Heart left ventricle (tissue), 16 donors: Measurements from ENCODE around the gene SMPD3. TPM values are rescaled to one million over a fixed set of nuclear protein-coding genes. Genes with fewer than 3 reads are reported as not detected.

Experiments
- ATAC-seq, 4 donors: fragments of 200-7000 bp; cut with Tn5 transposase; one replicate each; pipeline ENCODE4 v1.9.1; 2020 to 2022; ENCODE audit warnings: moderate library complexity in 4 of 4, mild to moderate bottlenecking in 3 of 4, moderate number of reproducible peaks in 1 of 4
- DNase-seq, 5 donors: peaks; one replicate each; pipeline ENCODE4 v3.0.0-alpha.2; 2020
- H3K27ac ChIP-seq, 12 donors: fragments of 200-600 bp; sonication (generic) in 4 of 12; one replicate each; pipeline versions ENCODE4 v1.5.0 to v1.8.0; 2016 to 2022; ENCODE audit warnings: mild to moderate bottlenecking in 2 of 12
- H3K27me3 ChIP-seq, 9 donors: fragments of 200-600 bp; sonication (generic) in 2 of 9; one replicate each; pipeline versions ENCODE4 v1.5.1 to v1.8.0; 2016 to 2022; ENCODE audit warnings: mild to moderate bottlenecking in 3 of 9
- H3K36me3 ChIP-seq, 9 donors: fragments of 200-600 bp; sonication (generic) in 2 of 9; one replicate each; pipeline versions ENCODE4 v1.5.0 to v1.8.0; 2018 to 2022; ENCODE audit warnings: mild to moderate bottlenecking in 2 of 9
- H3K4me1 ChIP-seq, 12 donors: fragments of 200-600 bp; sonication (generic) in 4 of 12; one replicate each; pipeline versions ENCODE4 v1.5.0 to v1.8.0; 2016 to 2022; ENCODE audit warnings: mild to moderate bottlenecking in 3 of 12
- H3K4me3 ChIP-seq, 12 donors: fragments of 200-600 bp; sonication (generic) in 4 of 12; one replicate each; pipeline versions ENCODE4 v1.5.0 to v1.8.0; 2017 to 2022; ENCODE audit warnings: mild to moderate bottlenecking in 9 of 12, moderate library complexity in 4 of 12
- H3K9me3 ChIP-seq, 12 donors: fragments of 200-600 bp; sonication (generic) in 4 of 12; one replicate each; pipeline versions ENCODE4 v1.5.0 to v1.8.0; 2016 to 2022; ENCODE audit warnings: mild to moderate bottlenecking in 1 of 12
- POLR2A ChIP-seq, 2 donors: fragments of 450-650 bp; IDR thresholded peaks; one replicate each; pipeline ENCODE4 v1.6.1; 2017; ENCODE audit warnings: antibody characterized with exemption in 2 of 2, mild to moderate bottlenecking in 2 of 2, moderate library complexity in 2 of 2
- WGBS, 4 donors: extraction: QIAGEN DNeasy Blood & Tissue Kit in 2 of 4; methylation state at CpG; one replicate each; pipeline versions ENCODE4 v1.1.5 to v1.1.7; 2013 to 2018; 5-methylcytosine and 5-hydroxymethylcytosine counted together
- intact Hi-C, 10 donors: fragments of 100-400 bp; cut with DNase I; formaldehyde crosslinking; loops; one replicate each; pipeline versions ENCODE4 v1.11.1 to v1.14.2; 2022
- polyA plus RNA-seq, 2 donors: library from polyadenylated mRNA; stranded (reverse); fragments of 200-250 nt; gene quantifications; one replicate each; pipeline ENCODE4 v1.2.3, GENCODE V29; 2013
- total RNA-seq, 9 donors: library from RNA; depleted of rRNA in 2 of 9; stranded (reverse); fragments of >200 nt in 2 of 9; fragmentation: NEBNext Ultra II Directional in 3 of 9; extraction: Animal tissue kit (Norgen Biotek cat#: 25700) in 3 of 9; gene quantifications; one replicate each; pipeline versions ENCODE4 v1.1.0 to v1.2.4, GENCODE V29; 2016 to 2023
- TF ChIP-seq, protein P1 (sequence below), 12 donors: fragments of 200-600 bp; sonication (generic) in 4 of 12; IDR thresholded peaks; one replicate each; pipeline versions ENCODE4 v1.5.0 to v1.8.0; 2018 to 2022; ENCODE audit warnings: antibody characterized with exemption in 12 of 12, mild to moderate bottlenecking in 5 of 12
- donor health status: ischemic (EF 13 %, LVEDD 7.1; RV severe dilation, severe dysfunction).
- donor health status: healthy with polysubstance abuse.
- donor health status: DM: no; HTN: yes; CAD: no.
- donor health status: DM: no; HTN: no; CAD: no.
- donor health status: ischemic (EF 25% LVEDD 6.9; RV normal size, moderate dysfunction).
- donor health status: ischemic (EF 25% LVEDD 5.7; RV mildly dilated, moderate dysfunction).
- donor health status: healthy.
- donor health status: DM: yes; HTN: yes; CAD: no.
- donor health status: ischemic (EF 35%, LVEDD 5.7; RV mildly dilated, moderate dysfunction).
- donor health status: nonischemic (EF 11% LVEDD 7.7; RV severe dilation, severe dysfunction).
- donor health status: DM: yes; HTN: yes; CAD: no.
- donor health status: PGD.
- donor health status: ischemic (EF 29% LVEDD 5.4; RV normal size, mild dysfunction).
- donor health status: nonischemic (EF 23%, LVEDD 6.1; RV moderate dilation, normal function).

The SMPD3 gene
- total and polyA plus RNA-seq, 11 donors, result 0.07 to 14.4 (median 0.17) TPM; not detected in 3

DNA sequence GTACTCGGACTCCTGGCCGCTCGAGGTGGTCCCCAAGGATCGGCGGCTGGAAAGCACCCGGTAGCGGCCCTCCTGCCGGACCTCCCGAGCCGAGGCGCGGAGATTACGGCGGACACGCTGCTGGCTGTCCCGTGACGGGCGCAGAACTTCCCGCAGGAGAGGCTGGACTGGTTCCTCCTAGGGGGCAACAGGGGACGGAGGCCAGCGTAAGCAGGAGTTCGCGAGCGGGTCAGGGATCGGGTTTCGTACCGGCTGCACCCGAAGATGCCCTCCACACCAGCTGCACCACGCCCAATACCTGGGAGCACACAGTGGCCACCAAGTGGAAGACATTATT, 137.9 kb downstream of the SMPD3 start:
- peaks cover 0 to 71% (median 48%) of the 10 kb centered on the region in 9 donors for H3K36me3 ChIP-seq
- peak overlapping the region; percentile 69 to 98 (median 89) for H3K4me3 ChIP-seq
- TF ChIP-seq POLR2A (IDR thresholded peaks at IDR 0.05), result no peak
- TF ChIP-seq, protein P1, sequence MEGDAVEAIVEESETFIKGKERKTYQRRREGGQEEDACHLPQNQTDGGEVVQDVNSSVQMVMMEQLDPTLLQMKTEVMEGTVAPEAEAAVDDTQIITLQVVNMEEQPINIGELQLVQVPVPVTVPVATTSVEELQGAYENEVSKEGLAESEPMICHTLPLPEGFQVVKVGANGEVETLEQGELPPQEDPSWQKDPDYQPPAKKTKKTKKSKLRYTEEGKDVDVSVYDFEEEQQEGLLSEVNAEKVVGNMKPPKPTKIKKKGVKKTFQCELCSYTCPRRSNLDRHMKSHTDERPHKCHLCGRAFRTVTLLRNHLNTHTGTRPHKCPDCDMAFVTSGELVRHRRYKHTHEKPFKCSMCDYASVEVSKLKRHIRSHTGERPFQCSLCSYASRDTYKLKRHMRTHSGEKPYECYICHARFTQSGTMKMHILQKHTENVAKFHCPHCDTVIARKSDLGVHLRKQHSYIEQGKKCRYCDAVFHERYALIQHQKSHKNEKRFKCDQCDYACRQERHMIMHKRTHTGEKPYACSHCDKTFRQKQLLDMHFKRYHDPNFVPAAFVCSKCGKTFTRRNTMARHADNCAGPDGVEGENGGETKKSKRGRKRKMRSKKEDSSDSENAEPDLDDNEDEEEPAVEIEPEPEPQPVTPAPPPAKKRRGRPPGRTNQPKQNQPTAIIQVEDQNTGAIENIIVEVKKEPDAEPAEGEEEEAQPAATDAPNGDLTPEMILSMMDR (IDR thresholded peaks at IDR 0.05), result no peak
- DNase-seq (peak in 3 of 5 donors; percentile 27 to 68 (median 42)), ATAC-seq (peak in 3 of 4 donors; percentile 45 to 46 (median 46))
- WGBS, 4 donors, result 0% methylated on average over 6 to 29 of the region's 29 CpGs
- no peaks in the 10 kb centered on the region for H3K27me3 ChIP-seq
- intact Hi-C loops, result loop anchor here (1.0 to 5.0 kb wide), 4 partner anchors 46 to 63 kb away; partner anchors contain the start of genes SLC7A6 (in 9 of the 10) and PLA2G15 (in 3 of the 10)
- H3K27ac ChIP-seq, result peak overlapping the region; percentile 15 to 95 (median 83)
- H3K9me3 ChIP-seq, result no peaks in the 10 kb centered on the region
- H3K4me1 ChIP-seq, result peaks cover 6 to 37% (median 26%) of the 10 kb centered on the region in 12 donors

DNA sequence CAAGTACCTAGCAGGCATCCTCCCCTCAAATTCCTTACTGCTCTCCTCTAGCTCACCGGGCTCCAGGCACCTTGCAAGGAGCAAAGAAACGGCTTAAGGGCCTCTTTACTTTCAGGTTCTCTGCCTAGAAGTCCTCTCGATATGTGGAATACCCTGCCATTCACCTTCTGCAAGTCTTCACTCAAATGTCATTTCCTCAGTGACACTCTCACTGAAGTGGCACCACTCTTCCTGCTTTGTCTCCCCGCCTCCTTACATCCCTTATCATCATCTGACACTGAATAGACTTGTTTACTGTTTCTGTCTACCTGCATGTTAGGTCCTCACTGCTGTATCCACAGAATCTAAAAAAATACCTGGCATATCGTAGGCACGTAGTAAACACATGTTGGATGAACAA, 138.5 kb downstream of the SMPD3 start:
- Histone ChIP-seq H3K4me3 (peak overlapping the region; percentile 69 to 98 (median 89)), H3K36me3 (peaks cover 0 to 71% (median 52%) of the 10 kb centered on the region in 9 donors), H3K27ac (peak overlapping the region in 6 of 12 donors; percentile 83 to 95 (median 86)), H3K27me3 (no peaks in the 10 kb centered on the region), H3K9me3 (no peaks in the 10 kb centered on the region), H3K4me1 (peaks cover 6 to 37% (median 26%) of the 10 kb centered on the region in 12 donors)
- DNase-seq (no peak), ATAC-seq (no peak)
- TF ChIP-seq, protein P1 (IDR thresholded peaks at IDR 0.05), result no peak
- TF ChIP-seq POLR2A (IDR thresholded peaks at IDR 0.05), result no peak
- 29 to 31% (median 30%) methylated on average over 6 of the region's 6 CpGs for WGBS, 4 donors
- intact Hi-C loops, result loop anchor here (1.0 to 5.0 kb wide), 4 partner anchors 45 to 62 kb away; partner anchors contain the start of genes SLC7A6 (in 9 of the 10) and PLA2G15 (in 3 of the 10)

Other genes starting within 250 kb of the SMPD3 start
- 1 to 10 TPM in 2 of 9 donors, under 1 TPM in 6, not detected in 1; 0.15 to 1.9 (median 0.63) TPM for gene ESRP2, start 212.4 kb downstream of the SMPD3 start, total RNA-seq
- under 1 TPM; 0.30 to 0.33 TPM for gene ESRP2, start 212.4 kb downstream of the SMPD3 start, polyA plus RNA-seq
- gene PLA2G15, start 203.1 kb downstream of the SMPD3 start, total RNA-seq, result 10 to 100 TPM; 27.3 to 68.0 (median 45.4) TPM
- 10 to 100 TPM; 25.8 to 66.6 TPM for gene PLA2G15, start 203.1 kb downstream of the SMPD3 start, polyA plus RNA-seq
- gene SLC7A6, start 184.0 kb downstream of the SMPD3 start, total RNA-seq, result 10 to 100 TPM; 32.7 to 76.0 (median 45.1) TPM
- 10 to 100 TPM; 45.6 to 50.5 TPM for gene SLC7A6, start 184.0 kb downstream of the SMPD3 start, polyA plus RNA-seq
- gene SLC7A6OS, start 137.6 kb downstream of the SMPD3 start, total RNA-seq, result 10 to 100 TPM in 6 of 9 donors, 1 to 10 TPM in 3; 8.1 to 16.2 (median 11.2) TPM
- gene SLC7A6OS, start 137.6 kb downstream of the SMPD3 start, polyA plus RNA-seq, result 1 to 10 TPM; 9.6 to 9.9 TPM
- 10 to 100 TPM; 21.9 to 34.0 (median 30.7) TPM for gene PRMT7, start 137.5 kb downstream of the SMPD3 start, total RNA-seq
- 10 to 100 TPM; 21.0 to 37.4 TPM for gene PRMT7, start 137.5 kb downstream of the SMPD3 start, polyA plus RNA-seq
- gene ZFP90, start 90.8 kb upstream of the SMPD3 start, total RNA-seq, result 10 to 100 TPM in 6 of 9 donors, 1 to 10 TPM in 3; 6.9 to 18.1 (median 12.0) TPM
- gene ZFP90, start 90.8 kb upstream of the SMPD3 start, polyA plus RNA-seq, result 1 to 10 TPM; 4.9 to 5.3 TPM
- gene CDH3, start 196.8 kb upstream of the SMPD3 start, total RNA-seq, result 1 to 10 TPM in 1 of 9 donors, not detected in 8; 3.8 TPM
- under 1 TPM in 1 of 2 donors, not detected in 1; 0.01 TPM for gene CDH3, start 196.8 kb upstream of the SMPD3 start, polyA plus RNA-seq